Left ventricle myocardium inferior (tissue), 1 donor: ENCODE measurements around the gene CELF4. TPM values are rescaled to one million over a fixed set of nuclear protein-coding genes. Genes with fewer than 3 reads are reported as not detected.

Source experiments
- DNase-seq: peaks from one replicate; pipeline ENCODE4 v3.0.0-alpha.2; 2020
- H3K27ac ChIP-seq: fragments of 200-600 bp; replicated peaks from 2 replicates; pipeline ENCODE4 v1.8.0; 2021
- H3K27me3 ChIP-seq: fragments of 200-600 bp; 2 replicates; pipeline ENCODE4 v1.8.0; 2021; ENCODE audit warnings: low read depth
- H3K36me3 ChIP-seq: fragments of 200-600 bp; 2 replicates; pipeline ENCODE4 v1.8.0; 2021
- H3K4me1 ChIP-seq: fragments of 200-600 bp; 2 replicates; pipeline ENCODE4 v1.8.0; 2021
- H3K4me3 ChIP-seq: fragments of 200-600 bp; 2 replicates; pipeline ENCODE4 v1.8.0; 2021; ENCODE audit warnings: mild to moderate bottlenecking, moderate library complexity
- H3K9me3 ChIP-seq: fragments of 200-600 bp; replicated peaks from 2 replicates; pipeline ENCODE4 v1.8.0; 2021
- CTCF ChIP-seq: fragments of 200-600 bp; IDR thresholded peaks from 2 replicates; pipeline ENCODE4 v1.8.0; 2021; ENCODE audit warnings: antibody characterized with exemption, mild to moderate bottlenecking, borderline replicate concordance
- intact Hi-C: fragments of 100-400 bp; cut with micrococcal nuclease; formaldehyde crosslinking; loops from one replicate; pipeline ENCODE4 v1.11.0; 2022
- total RNA-seq: library from RNA; stranded (reverse); fragmentation: NEBNext Ultra II Directional; extraction: Animal tissue kit (Norgen Biotek cat#: 25700); gene quantifications from one replicate; pipeline ENCODE4 v1.2.1, GENCODE V29; 2021
- donor health status: DM: no; HTN: yes; CAD: no; lungs with severe emphysema.

The CELF4 gene
- total RNA-seq, 1 donor from 2014 or later = 0.60 TPM

DNA sequence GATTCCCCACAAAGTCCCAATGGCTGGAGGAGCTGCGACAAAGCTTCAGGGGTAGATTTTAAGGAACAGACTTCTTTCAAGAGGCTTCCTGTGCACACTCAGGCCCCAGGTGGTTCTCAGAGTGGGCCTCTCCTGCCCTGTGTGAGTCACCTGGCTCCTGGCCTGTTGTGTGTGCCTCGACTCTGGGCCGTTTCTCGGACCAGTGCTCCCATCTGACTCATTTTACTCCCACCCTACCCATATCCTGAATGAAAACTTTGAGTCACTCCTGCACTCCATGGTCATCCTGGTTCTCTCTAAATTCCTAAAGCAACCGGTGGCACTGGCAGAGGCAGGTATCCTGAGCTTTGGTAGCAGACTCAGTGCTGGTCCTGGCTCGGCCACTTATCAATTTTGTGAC is 84.1 kb downstream of the CELF4 start:
- intact Hi-C loops = no loop called here
- H3K9me3 ChIP-seq = no peaks in the 10 kb centered on the region
- peaks cover 6% of the 10 kb centered on the region for H3K4me1 ChIP-seq
- H3K27ac ChIP-seq = no peak overlapping the region
- no peak for TF ChIP-seq CTCF
- H3K27me3 ChIP-seq = peaks cover 93% of the 10 kb centered on the region
- H3K36me3 ChIP-seq = no peaks in the 10 kb centered on the region
- H3K4me3 ChIP-seq = no peak overlapping the region
- no peak for DNase-seq

DNA sequence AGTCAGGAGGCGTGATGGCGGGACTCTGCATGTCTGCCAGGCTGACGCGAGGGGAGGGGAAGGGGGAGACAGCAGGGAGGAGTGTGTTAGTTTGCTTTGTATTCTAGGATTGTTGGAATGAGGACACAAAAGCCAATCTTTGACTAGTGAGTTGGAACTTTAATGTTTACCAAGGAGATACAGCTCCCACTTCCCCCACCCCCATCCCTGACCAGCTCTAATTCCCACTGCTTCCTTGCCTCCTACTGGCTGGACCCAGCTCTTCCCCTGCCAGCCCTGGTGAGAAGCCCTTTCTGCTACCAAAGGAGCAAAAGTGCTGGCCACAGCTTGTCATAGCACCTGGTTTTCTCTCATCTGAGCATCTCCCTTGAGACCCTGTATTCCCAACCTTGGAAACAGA is 84.5 kb downstream of the CELF4 start:
- H3K27me3 ChIP-seq = peaks cover 93% of the 10 kb centered on the region

GRCh38 chr18:37476611-37477295 is 88.8 kb downstream of the CELF4 start:
- DNase-seq = no peak

More for the DNA sequence above, 84.5 kb downstream of the CELF4 start:
- peaks cover 6% of the 10 kb centered on the region for H3K4me1 ChIP-seq
- intact Hi-C loops = no loop called here
- no peak overlapping the region for H3K27ac ChIP-seq
- no peak for TF ChIP-seq CTCF
- DNase-seq = no peak
- H3K9me3 ChIP-seq = no peaks in the 10 kb centered on the region
- no peak overlapping the region for H3K4me3 ChIP-seq
- H3K36me3 ChIP-seq = no peaks in the 10 kb centered on the region

GRCh38 chr18:37476182-37476581 is 89.4 kb downstream of the CELF4 start:
- no peak for DNase-seq
- peak; percentile 57 for TF ChIP-seq CTCF
- Histone ChIP-seq H3K4me1 (no peaks in the 10 kb centered on the region), H3K27me3 (peaks cover 89% of the 10 kb centered on the region), H3K4me3 (no peak overlapping the region), H3K27ac (no peak overlapping the region), H3K36me3 (no peaks in the 10 kb centered on the region), H3K9me3 (no peaks in the 10 kb centered on the region)
- intact Hi-C loops = no loop called here

More at GRCh38 chr18:37476611-37477295, 88.8 kb downstream of the CELF4 start:
- H3K36me3 ChIP-seq = no peaks in the 10 kb centered on the region
- peaks cover 89% of the 10 kb centered on the region for H3K27me3 ChIP-seq
- TF ChIP-seq CTCF = no peak
- H3K4me1 ChIP-seq = no peaks in the 10 kb centered on the region
- no peak overlapping the region for H3K4me3 ChIP-seq
- no peaks in the 10 kb centered on the region for H3K9me3 ChIP-seq
- H3K27ac ChIP-seq = no peak overlapping the region
- intact Hi-C loops = no loop called here

DNA sequence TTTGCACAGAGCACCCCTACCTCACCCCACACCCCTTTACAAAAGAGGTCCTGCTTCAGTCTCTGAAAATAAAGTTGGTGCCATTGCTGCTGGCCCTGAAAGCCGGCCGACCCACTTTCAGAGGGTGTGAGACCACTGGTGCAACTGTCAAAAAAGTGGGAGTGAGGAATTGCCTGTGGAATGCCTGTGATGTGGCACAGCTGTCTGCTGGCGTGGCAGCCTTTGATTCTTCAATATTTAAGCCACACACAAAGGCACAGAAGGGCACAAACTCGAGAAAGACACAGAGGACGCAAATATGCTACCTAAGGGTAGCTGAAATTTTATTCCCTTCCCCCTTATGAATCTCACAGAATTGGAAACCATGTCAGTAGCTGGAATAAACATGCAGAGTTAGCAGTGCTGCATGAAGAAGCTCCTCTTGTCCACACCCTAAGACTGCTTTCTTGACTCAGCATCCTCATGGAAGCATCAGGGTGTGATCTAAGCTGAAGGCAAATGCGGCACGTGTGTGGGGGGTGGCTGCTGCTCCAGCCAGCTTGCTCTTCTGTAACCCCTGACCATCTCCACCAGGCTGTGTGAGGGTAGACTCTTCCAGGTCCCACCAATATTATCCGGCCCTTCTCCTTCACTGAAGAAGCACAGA is 92.3 kb downstream of the CELF4 start:
- no peak overlapping the region for H3K4me3 ChIP-seq
- H3K9me3 ChIP-seq = no peaks in the 10 kb centered on the region
- no peak for TF ChIP-seq CTCF
- no peaks in the 10 kb centered on the region for H3K4me1 ChIP-seq
- H3K27ac ChIP-seq = no peak overlapping the region
- DNase-seq = no peak
- no peaks in the 10 kb centered on the region for H3K36me3 ChIP-seq
- intact Hi-C loops = no loop called here
- H3K27me3 ChIP-seq = peaks cover 87% of the 10 kb centered on the region
